HFFc6 (cell line): ENCODE data around the gene NLRP10. TPM values are rescaled to one million over a fixed set of nuclear protein-coding genes. Genes with fewer than 3 reads are reported as not detected.
A peak's percentile ranks its signal among the peaks of the same experiment; 100 is the strongest.

Experiments
- DNase-seq: peaks from one replicate; pipeline ENCODE4 v3.0.0-alpha.2; 2018
- H3K27ac Mint-ChIP-seq: 2 replicates; pipeline ENCODE4 v1.8.0; 2020; ENCODE audit warnings: mild to moderate bottlenecking, mixed read lengths
- H3K27me3 Mint-ChIP-seq: 2 replicates; pipeline ENCODE4 v1.8.0; 2021; ENCODE audit warnings: mild to moderate bottlenecking, moderate library complexity, mixed read lengths; ENCODE audit not compliant: insufficient read depth
- H3K36me3 Mint-ChIP-seq: 2 replicates; pipeline ENCODE4 v1.8.0; 2021; ENCODE audit warnings: low read depth, mixed read lengths
- H3K4me1 Mint-ChIP-seq: 2 replicates; pipeline ENCODE4 v1.8.0; 2020; ENCODE audit warnings: low read depth, mixed read lengths
- H3K4me3 Mint-ChIP-seq: 2 replicates; pipeline ENCODE4 v1.8.0; 2020; ENCODE audit warnings: mild to moderate bottlenecking, moderate library complexity, mixed read lengths
- H3K9me3 Mint-ChIP-seq: 2 replicates; pipeline ENCODE4 v1.8.0; 2020; ENCODE audit warnings: mild to moderate bottlenecking, mixed read lengths
- total RNA-seq, 6 experiments: library from RNA; stranded (reverse); fragmentation: NEBNext Ultra II Directional; extraction: Animal tissue kit (Norgen Biotek cat#: 25700); gene quantifications; 2 replicates in 1 of 6; 3 replicates in 5 of 6; pipeline ENCODE4 v1.2.3, GENCODE V29; 2021
- TF ChIP-seq, protein P1 (sequence below): fragments of 200-600 bp; sonication (generic); IDR thresholded peaks from 2 replicates; pipeline ENCODE4 v1.5.0; 2021; ENCODE audit warnings: antibody characterized with exemption, mild to moderate bottlenecking

Gene NLRP10
- total RNA-seq, 6 experiments from 2014 or later, result 5.9 to 23.8 (median 7.5) TPM

GRCh38 chr11:7973011-7973410 is 7.8 kb upstream of the NLRP10 start:
- H3K9me3 Mint-ChIP-seq, result no peaks in the 10 kb centered on the region
- H3K36me3 Mint-ChIP-seq, result peaks cover 10% of the 10 kb centered on the region; the same call in 1 of the 2 replicates
- H3K27ac Mint-ChIP-seq, result peak overlapping the region; percentile 4; the same call in 1 of the 2 replicates
- H3K27me3 Mint-ChIP-seq, result peaks cover 1% of the 10 kb centered on the region; the same call in 1 of the 2 replicates
- no peak for DNase-seq
- H3K4me3 Mint-ChIP-seq, result no peak overlapping the region
- H3K4me1 Mint-ChIP-seq, result peaks cover 81% of the 10 kb centered on the region
- TF ChIP-seq, protein P1, sequence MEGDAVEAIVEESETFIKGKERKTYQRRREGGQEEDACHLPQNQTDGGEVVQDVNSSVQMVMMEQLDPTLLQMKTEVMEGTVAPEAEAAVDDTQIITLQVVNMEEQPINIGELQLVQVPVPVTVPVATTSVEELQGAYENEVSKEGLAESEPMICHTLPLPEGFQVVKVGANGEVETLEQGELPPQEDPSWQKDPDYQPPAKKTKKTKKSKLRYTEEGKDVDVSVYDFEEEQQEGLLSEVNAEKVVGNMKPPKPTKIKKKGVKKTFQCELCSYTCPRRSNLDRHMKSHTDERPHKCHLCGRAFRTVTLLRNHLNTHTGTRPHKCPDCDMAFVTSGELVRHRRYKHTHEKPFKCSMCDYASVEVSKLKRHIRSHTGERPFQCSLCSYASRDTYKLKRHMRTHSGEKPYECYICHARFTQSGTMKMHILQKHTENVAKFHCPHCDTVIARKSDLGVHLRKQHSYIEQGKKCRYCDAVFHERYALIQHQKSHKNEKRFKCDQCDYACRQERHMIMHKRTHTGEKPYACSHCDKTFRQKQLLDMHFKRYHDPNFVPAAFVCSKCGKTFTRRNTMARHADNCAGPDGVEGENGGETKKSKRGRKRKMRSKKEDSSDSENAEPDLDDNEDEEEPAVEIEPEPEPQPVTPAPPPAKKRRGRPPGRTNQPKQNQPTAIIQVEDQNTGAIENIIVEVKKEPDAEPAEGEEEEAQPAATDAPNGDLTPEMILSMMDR, result no peak

DNA sequence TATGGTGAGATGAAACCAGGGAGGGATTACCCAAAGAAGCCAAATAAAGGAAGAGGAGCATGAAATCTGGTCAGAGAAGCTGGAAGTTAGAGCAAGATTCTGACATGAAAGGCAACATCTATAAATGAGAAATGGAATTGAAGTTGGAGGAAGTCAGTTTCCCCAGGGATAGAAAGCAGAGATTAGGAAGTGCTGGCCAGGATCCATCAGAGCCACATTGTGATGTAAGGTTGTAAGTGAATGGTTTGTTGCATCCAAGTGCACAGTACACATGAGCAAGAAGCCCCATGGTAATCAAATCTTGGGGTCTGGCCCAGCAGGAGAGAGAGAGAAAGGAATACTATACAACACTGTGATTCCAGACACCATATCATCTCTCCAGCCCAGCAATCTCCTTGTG is 6.6 kb upstream of the NLRP10 start:
- TF ChIP-seq, protein P1, result no peak
- Mint-ChIP-seq H3K9me3 (no peaks in the 10 kb centered on the region), H3K36me3 (peaks cover 10% of the 10 kb centered on the region; the same call in 1 of the 2 replicates), H3K4me1 (peaks cover 81% of the 10 kb centered on the region), H3K27ac (peak overlapping the region; percentile 35; the same call in 1 of the 2 replicates), H3K27me3 (no peaks in the 10 kb centered on the region), H3K4me3 (no peak overlapping the region)
- DNase-seq, result no peak

- Mint-ChIP-seq H3K4me3 (peak overlapping the region; percentile 43; the same call in 1 of the 2 replicates), H3K27me3 (no peaks in the 10 kb centered on the region), H3K36me3 (peaks cover 10% of the 10 kb centered on the region; the same call in 1 of the 2 replicates), H3K4me1 (peaks cover 81% of the 10 kb centered on the region), H3K9me3 (no peaks in the 10 kb centered on the region), H3K27ac (peak overlapping the region; percentile 99)
- TF ChIP-seq, protein P1, result no peak
- peak; percentile 45 for DNase-seq
Observed at GRCh38 chr11:7969756-7970646, 4.8 kb upstream of the NLRP10 start.

- TF ChIP-seq, protein P1, result no peak
- Mint-ChIP-seq H3K9me3 (no peaks in the 10 kb centered on the region), H3K4me3 (peak overlapping the region; percentile 33), H3K27me3 (no peaks in the 10 kb centered on the region), H3K36me3 (peaks cover 5% of the 10 kb centered on the region; the same call in 1 of the 2 replicates), H3K4me1 (peaks cover 86% of the 10 kb centered on the region), H3K27ac (peak overlapping the region; percentile 99)
- DNase-seq, result peak; percentile 20
Observed at GRCh38 chr11:7968686-7969085, 3.4 kb upstream of the NLRP10 start.

GRCh38 chr11:7967826-7968225 is 2.6 kb upstream of the NLRP10 start:
- no peaks in the 10 kb centered on the region for H3K9me3 Mint-ChIP-seq
- H3K36me3 Mint-ChIP-seq, result peaks cover 5% of the 10 kb centered on the region; the same call in 1 of the 2 replicates
- DNase-seq, result peak; percentile 28
- H3K27me3 Mint-ChIP-seq, result no peaks in the 10 kb centered on the region
- H3K4me1 Mint-ChIP-seq, result peaks cover 81% of the 10 kb centered on the region
- no peak overlapping the region; the same call in 1 of the 2 replicates for H3K4me3 Mint-ChIP-seq
- H3K27ac Mint-ChIP-seq, result peak overlapping the region; percentile 99
- TF ChIP-seq, protein P1, result no peak
